LNCaP clone FGC (cell line): ENCODE results near the gene VARS2.
A peak's percentile ranks its signal among the peaks of the same experiment; 100 is the strongest.

Experiments used
- DNase-seq: peaks from one replicate; pipeline ENCODE4 v3.0.0-alpha.2; 2011; ENCODE audit warnings: low read depth
- H3K4me3 ChIP-seq: 2 replicates; pipeline ENCODE4 v1.5.1; 2011; ENCODE audit warnings: mild to moderate bottlenecking, low read depth, low read length, control low read depth
- TF ChIP-seq, protein P1 (sequence below): IDR thresholded peaks from 2 replicates; pipeline ENCODE4 v1.5.1; 2012; ENCODE audit warnings: mild to moderate bottlenecking; ENCODE audit not compliant: control insufficient read depth, insufficient read depth; ENCODE audit errors: extremely low read depth

VARS2 gene

DNA sequence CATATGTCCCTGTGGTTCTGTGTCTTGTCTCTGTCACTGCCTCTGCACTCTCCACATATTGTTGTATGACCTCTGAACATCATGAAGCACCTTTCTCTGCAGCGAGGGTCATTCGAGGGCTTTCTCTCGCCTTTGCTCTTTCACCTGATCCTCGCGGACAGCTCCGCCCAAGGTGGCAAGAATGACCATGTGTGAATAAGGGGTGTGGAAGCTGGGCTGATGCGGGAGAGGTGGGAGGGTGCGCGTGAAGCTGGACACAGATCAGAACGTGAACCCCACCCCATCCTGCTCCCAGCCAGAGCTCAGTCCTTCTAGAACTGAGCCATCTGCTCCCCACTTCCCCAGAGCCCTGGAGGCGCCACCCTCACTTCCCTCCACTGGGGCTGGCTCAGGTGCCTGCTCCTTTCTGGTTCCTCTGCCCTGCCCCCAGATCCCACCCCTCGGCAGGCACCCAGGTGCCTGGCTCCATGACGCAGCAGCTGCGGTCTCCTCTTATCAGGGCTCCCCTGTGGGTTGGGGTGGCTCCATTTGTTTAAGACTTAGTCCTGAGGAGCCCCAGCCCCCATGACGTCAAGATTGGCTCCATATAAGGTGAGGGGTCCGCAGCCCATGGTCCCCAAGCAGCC is 26.4 kb downstream of the VARS2 start, which contains the start of gene MUCL3:
TSS of gene MUCL3 (plus strand) at position 613 of the 626 bp plus-strand sequence. CDS start 27 bp downstream, outside the sequence.
- TF ChIP-seq, protein P1, sequence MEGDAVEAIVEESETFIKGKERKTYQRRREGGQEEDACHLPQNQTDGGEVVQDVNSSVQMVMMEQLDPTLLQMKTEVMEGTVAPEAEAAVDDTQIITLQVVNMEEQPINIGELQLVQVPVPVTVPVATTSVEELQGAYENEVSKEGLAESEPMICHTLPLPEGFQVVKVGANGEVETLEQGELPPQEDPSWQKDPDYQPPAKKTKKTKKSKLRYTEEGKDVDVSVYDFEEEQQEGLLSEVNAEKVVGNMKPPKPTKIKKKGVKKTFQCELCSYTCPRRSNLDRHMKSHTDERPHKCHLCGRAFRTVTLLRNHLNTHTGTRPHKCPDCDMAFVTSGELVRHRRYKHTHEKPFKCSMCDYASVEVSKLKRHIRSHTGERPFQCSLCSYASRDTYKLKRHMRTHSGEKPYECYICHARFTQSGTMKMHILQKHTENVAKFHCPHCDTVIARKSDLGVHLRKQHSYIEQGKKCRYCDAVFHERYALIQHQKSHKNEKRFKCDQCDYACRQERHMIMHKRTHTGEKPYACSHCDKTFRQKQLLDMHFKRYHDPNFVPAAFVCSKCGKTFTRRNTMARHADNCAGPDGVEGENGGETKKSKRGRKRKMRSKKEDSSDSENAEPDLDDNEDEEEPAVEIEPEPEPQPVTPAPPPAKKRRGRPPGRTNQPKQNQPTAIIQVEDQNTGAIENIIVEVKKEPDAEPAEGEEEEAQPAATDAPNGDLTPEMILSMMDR = no peak
- no peak within 1 kb of the TSS for H3K4me3 ChIP-seq
- DNase-seq = no peak

DNA sequence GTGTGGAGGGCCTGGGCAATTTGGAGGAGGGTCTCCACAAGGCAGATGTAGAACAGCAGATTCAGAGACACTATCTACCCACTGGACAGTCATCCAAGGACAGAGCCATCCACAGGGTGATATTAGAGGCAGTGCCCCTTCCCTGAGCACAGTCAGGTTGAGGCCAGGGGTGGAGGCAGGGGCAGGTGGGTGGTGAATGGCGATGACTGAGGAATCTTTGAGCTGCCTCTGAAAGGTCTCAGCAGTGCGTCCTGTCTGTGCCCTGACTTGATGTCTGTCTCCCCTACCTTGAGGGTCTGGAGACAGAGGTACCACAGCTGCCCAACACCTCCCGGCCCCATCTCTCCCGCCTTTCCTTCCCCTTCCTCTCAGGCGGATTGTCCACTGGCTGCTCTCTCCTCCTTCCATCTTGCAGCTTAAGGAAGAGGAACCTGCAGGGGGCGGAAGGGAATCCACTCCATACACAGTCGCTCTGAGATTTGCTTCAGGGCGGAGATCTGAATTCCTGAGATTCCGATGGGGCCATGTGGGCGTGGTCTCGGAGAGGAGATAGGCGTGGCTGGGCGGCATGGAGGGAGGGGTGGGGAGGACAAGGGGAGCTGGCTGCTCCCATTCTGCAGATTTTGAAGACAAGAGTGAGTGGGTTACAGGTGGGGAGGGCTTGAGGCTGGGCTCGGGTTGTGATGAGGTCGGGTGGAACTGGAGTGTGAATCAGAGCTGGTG is 28.5 kb downstream of the VARS2 start:
- no peak overlapping the region for H3K4me3 ChIP-seq
- DNase-seq = peak; percentile 47
- TF ChIP-seq, protein P1 = peak; percentile 52

DNA sequence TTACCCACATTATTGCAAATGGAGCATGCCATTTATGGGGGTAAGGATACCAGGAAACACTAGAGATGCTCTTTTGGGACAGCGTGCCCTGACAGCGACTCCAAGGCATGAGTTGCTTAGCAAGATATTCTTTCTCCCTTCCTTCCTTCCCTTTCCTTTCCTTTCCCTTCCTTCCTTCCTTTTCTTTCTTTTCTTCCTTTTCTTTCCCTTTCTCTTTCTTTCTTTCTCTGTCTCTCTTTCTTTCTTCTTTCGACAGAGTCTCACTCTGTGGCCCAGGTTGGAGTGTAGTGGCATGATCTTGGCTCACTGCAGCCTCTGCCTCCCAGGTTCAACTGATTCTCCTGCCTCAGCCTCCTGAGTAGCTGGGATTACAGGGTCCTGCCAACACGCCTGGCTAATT is 30.0 kb downstream of the VARS2 start:
- no peak for DNase-seq
- TF ChIP-seq, protein P1 = no peak
- H3K4me3 ChIP-seq = no peak overlapping the region

DNA sequence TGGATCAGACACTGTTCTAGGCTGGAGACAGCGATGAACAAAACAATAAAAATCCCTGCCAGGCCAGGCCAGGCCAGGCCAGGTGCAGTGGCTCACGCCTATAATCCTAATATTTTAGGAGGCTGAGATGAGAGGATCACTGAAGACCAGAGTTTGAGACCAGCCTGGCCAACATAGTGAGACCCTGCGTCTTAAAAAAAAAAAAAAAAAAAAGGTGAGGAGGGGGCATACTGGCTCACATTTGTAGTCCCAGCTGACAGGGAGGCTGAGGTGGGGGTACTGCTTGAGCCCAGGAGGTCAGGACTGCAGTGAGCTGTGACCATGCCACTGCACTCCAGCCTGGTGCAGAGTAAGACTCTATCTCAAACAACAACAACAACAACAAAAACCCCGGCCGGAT is 31.2 kb downstream of the VARS2 start:
- no peak for DNase-seq
- H3K4me3 ChIP-seq = no peak overlapping the region
- TF ChIP-seq, protein P1 = no peak

DNA sequence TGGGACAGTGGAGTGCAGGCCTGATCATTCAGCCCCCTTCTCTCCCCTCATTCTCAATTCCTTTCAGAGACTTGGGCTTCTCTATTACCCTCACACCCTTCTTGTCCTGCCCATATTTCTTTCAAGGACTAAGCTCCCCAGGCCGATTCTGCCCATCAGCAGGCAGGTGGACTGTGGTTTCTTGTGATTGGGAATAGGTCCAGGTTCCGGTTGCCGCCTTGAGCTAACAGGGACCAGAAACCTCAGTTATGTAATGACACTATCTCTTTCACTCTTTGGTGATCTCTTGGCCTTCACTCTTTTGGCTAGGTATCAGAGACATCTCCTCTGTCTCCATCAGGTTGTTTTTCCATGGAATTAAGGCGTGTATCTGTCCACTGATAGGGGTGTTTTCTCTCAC is 33.2 kb downstream of the VARS2 start:
- TF ChIP-seq, protein P1 = no peak
- DNase-seq = no peak

DNA sequence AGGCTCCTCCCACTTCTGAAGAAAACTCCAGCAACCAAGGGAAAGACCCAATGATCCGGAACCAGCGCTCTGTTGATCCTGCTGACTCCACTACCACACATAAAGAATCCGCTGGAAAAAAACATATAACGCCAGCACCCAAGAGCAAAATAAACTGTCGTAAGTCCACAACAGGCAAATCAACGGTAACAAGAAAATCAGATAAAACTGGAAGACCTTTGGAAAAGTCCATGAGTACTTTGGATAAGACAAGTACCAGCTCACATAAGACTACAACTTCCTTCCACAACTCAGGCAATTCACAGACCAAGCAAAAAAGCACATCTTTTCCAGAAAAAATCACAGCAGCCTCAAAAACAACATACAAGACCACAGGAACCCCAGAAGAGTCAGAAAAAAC is 34.8 kb downstream of the VARS2 start:
- no peak overlapping the region for H3K4me3 ChIP-seq
- DNase-seq = no peak
- TF ChIP-seq, protein P1 = no peak

More for the DNA sequence above, 33.2 kb downstream of the VARS2 start:
- no peak overlapping the region for H3K4me3 ChIP-seq
